Measurements from ENCODE around the gene PDZD7.

The PDZD7 gene

DNA sequence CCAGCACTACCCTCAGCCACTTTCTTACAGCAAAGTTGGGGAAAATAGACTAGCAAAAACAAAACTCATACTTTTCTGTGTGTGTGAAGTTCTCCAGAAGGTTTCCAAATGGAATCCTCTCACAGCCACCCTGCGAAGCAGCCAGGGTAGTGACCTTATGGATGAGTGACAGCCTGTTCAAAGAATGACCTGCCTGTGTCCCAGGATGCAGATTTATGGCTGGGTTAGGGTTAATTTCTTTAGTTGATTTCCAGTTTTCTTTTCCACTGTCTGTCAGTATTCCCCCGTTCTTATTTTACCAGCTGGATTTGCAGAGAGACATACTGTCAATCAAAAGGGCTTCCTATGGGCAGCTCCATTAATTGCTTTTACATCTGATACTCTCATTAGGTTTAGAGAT is 64.0 kb downstream of the PDZD7 start:
- DNase-seq (ENCODE audit: low read depth): no peak

- no peak for DNase-seq (ENCODE audit: low read depth)
Measured at GRCh38 chr10:100965820-100966219, 65.1 kb downstream of the PDZD7 start.

GRCh38 chr10:100963826-100964225 is 67.1 kb downstream of the PDZD7 start:
- no peak for DNase-seq (ENCODE audit: low read depth)

- no peak for DNase-seq (ENCODE audit: low read depth)
Measured at GRCh38 chr10:100962351-100963080, 68.4 kb downstream of the PDZD7 start.

DNA sequence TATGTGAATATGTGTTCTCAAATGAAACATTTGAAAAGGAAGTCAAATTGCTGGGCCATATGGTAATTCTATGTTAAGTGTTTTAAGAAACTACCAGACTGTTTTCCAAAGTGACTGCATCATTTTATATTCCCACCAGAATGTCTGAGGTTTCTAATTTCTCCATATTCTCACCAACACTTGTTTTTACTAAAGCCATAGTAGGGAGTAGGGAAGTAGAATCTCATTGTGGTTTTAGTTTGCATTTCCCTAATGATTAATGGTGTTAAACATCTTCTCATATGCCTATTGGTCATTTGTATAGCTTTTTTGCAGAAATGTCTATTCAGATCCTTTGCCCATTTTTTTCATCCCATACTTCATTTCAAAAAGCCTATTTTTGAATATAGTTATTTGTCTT is 70.7 kb downstream of the PDZD7 start:
- no peak for DNase-seq (ENCODE audit: low read depth)
